Bronchial epithelial cell (primary cell): ENCODE data around the gene ITSN1. TPM values are rescaled to one million over a fixed set of nuclear protein-coding genes. Genes with fewer than 3 reads are reported as not detected.

Source experiments
- DNase-seq: peaks from one replicate; pipeline ENCODE4 v3.0.0-alpha.2; 2010; ENCODE audit warnings: low read depth
- FAIRE-seq: peaks from 2 replicates; lab custom pipeline; 2011; peaks lifted over from hg19 to GRCh38; lab: Jason Lieb, UNC
- H3K27me3 ChIP-seq: 2 replicates; pipeline ENCODE4 v1.5.1; 2011; ENCODE audit warnings: low read length; ENCODE audit not compliant: control insufficient read depth, insufficient read depth
- H3K36me3 ChIP-seq: 2 replicates; pipeline ENCODE4 v1.5.1; 2011; ENCODE audit warnings: low read length; ENCODE audit not compliant: control insufficient read depth, insufficient read depth
- H3K4me3 ChIP-seq: 2 replicates; pipeline ENCODE4 v1.5.1; 2011; ENCODE audit warnings: mild to moderate bottlenecking, low read depth, low read length, control low read depth
- total RNA-seq: library from RNA; depleted of rRNA; stranded (reverse); fragments of >200 nt; gene quantifications from 2 replicates; pipeline ENCODE4 v1.2.1, GENCODE V29; 2014
- TF ChIP-seq, protein P1 (sequence below): IDR thresholded peaks from 2 replicates; pipeline ENCODE4 v1.5.1; 2011; ENCODE audit warnings: mild to moderate bottlenecking, moderate library complexity, low read length, control low read depth, inconsistent platforms; ENCODE audit not compliant: insufficient read depth, severe bottlenecking

Gene ITSN1
- total RNA-seq, 1 donor from 2014 or later = 15.0 TPM

DNA sequence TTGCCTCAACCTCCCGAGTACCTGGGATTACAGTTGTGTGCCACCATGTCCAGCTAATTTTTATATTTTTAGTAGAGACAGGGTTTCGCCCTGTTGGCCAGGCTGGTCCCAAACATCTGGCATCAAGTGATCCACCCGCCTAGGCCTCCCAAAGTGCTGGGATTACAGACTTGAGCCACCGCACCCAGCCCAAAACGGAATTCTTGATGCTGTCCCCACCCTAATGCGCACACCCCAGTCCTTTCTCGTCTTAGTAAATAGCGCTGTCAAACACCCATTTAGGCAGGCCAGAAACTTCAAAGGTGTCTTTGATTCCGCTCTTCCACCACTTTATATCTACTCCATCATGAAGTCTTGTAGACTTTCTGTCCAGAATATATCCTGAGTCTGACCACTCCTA is 35.1 kb downstream of the ITSN1 start:
- TF ChIP-seq, protein P1, sequence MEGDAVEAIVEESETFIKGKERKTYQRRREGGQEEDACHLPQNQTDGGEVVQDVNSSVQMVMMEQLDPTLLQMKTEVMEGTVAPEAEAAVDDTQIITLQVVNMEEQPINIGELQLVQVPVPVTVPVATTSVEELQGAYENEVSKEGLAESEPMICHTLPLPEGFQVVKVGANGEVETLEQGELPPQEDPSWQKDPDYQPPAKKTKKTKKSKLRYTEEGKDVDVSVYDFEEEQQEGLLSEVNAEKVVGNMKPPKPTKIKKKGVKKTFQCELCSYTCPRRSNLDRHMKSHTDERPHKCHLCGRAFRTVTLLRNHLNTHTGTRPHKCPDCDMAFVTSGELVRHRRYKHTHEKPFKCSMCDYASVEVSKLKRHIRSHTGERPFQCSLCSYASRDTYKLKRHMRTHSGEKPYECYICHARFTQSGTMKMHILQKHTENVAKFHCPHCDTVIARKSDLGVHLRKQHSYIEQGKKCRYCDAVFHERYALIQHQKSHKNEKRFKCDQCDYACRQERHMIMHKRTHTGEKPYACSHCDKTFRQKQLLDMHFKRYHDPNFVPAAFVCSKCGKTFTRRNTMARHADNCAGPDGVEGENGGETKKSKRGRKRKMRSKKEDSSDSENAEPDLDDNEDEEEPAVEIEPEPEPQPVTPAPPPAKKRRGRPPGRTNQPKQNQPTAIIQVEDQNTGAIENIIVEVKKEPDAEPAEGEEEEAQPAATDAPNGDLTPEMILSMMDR = no peak
- DNase-seq = no peak
- no peaks in the 10 kb centered on the region for H3K36me3 ChIP-seq
- no peaks in the 10 kb centered on the region for H3K27me3 ChIP-seq
- no peak overlapping the region for H3K4me3 ChIP-seq
- no peak for FAIRE-seq

DNA sequence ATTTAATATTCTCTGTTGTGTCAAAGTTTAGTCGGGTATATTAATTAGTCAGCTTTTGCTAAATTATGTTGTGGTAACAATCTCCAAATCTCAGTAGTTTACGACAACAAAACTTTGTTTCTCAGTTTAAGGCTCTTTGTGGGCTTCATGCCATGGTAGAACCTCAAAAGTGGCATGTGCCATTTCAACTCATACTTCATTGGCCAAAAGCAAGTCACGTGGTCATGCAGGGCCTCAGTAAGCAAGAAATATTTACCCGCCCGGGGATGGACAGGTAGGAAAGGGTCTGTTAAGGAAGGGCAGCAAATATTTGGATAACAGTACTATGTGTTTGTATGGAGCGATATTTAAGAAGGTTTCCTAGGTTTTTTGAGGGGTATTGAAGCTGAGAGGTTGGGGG is 38.6 kb downstream of the ITSN1 start:
- DNase-seq (no peak), FAIRE-seq (no peak)
- H3K4me3 ChIP-seq = no peak overlapping the region
- no peaks in the 10 kb centered on the region for H3K36me3 ChIP-seq
- H3K27me3 ChIP-seq = no peaks in the 10 kb centered on the region
- TF ChIP-seq, protein P1 = no peak

DNA sequence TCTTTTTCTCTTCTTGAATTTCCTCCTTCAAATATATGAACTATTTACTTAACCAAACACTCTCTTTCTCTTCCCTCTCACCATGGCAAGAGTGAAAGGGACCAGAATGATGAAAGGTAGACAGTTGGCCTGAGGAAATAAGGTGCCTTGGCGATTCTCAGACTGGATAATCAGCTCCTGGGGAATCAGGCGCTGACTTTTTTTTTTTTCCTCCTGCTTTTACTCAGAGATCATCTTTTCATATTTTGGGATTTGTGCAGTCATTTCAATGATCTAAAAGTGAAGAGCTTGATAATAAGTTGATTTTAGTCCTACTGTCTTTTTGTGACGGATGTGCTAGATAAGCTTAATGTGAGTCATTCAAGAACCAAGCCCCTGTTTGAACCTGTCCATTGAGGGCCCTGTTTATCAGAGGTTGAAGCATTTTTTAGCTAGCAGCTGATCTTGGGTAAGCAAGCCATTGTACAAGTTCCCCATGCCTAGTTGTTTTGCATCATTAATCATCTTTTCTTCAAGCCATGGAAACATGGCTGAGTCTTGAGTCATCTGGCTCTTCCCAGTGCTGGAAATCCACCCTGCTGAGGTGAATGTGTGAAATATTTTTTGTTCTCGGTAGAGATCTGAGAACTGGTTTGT is 40.8 kb downstream of the ITSN1 start:
- H3K27me3 ChIP-seq = no peaks in the 10 kb centered on the region
- TF ChIP-seq, protein P1 = no peak
- no peaks in the 10 kb centered on the region for H3K36me3 ChIP-seq
- no peak overlapping the region for H3K4me3 ChIP-seq
- DNase-seq = peak; percentile 99
- FAIRE-seq = peak; percentile 32

DNA sequence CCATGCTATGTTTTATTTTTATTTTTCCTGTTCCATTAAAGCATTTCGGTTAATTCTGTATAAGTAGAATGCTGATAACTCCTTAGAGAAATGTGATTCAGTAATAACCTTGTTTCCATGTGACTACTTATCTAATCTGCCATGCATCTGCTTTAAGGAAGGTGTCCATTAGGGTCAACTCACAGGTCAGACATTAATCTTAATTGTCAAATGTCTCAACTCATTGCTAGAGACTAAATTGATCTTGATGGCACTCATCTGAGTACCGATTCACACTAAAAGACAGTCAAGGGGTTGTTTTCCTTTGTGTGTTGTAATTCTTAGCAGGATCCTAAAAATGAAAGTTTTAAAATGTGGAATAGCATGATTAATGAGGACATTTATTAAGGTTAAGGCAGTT is 41.8 kb downstream of the ITSN1 start:
- DNase-seq (no peak), FAIRE-seq (no peak)
- H3K4me3 ChIP-seq = no peak overlapping the region
- TF ChIP-seq, protein P1 = no peak
- no peaks in the 10 kb centered on the region for H3K36me3 ChIP-seq
- H3K27me3 ChIP-seq = no peaks in the 10 kb centered on the region

DNA sequence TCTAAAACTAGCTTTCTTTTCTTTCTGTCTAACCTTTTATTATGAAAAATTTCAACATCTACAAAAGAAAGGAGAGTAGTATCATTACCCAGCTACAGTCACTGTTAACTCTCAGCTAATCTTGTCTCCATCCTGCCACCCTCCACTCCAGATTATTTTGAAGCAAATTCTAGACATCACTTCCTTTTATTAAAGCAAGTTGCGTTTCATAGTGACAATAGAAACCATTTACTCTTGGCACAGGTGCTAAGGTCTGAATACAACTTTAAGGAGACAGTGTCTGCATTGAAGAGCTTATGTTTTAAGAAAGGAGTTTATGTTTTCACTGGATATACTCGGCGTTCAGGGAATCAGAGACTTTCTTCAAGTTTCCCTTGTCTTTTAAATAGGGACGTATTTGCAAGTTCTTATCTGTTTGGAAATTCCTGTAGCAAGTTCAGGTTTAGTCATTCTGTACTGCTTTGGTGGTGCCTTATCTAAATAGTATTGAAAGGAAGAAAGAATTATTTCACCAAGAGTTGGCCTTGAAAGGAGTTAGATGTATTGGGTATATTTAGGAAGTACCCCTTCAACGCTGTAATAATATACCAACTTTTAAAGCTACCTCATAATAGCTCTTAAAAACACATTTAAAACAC is 42.7 kb downstream of the ITSN1 start:
- DNase-seq (peak; percentile 61), FAIRE-seq (no peak)
- no peaks in the 10 kb centered on the region for H3K27me3 ChIP-seq
- TF ChIP-seq, protein P1 = no peak
- H3K36me3 ChIP-seq = no peaks in the 10 kb centered on the region
- no peak overlapping the region for H3K4me3 ChIP-seq
